ENCODE results near the gene LRMDA. TPM values are rescaled to one million over a fixed set of nuclear protein-coding genes. Genes with fewer than 3 reads are reported as not detected.

LRMDA gene
- total RNA-seq, 1 donor from 2014 or later = 29.9 TPM

GRCh38 chr10:76150876-76151288 lies 719.5 kb downstream of the LRMDA start:
- TF ChIP-seq, protein P1, sequence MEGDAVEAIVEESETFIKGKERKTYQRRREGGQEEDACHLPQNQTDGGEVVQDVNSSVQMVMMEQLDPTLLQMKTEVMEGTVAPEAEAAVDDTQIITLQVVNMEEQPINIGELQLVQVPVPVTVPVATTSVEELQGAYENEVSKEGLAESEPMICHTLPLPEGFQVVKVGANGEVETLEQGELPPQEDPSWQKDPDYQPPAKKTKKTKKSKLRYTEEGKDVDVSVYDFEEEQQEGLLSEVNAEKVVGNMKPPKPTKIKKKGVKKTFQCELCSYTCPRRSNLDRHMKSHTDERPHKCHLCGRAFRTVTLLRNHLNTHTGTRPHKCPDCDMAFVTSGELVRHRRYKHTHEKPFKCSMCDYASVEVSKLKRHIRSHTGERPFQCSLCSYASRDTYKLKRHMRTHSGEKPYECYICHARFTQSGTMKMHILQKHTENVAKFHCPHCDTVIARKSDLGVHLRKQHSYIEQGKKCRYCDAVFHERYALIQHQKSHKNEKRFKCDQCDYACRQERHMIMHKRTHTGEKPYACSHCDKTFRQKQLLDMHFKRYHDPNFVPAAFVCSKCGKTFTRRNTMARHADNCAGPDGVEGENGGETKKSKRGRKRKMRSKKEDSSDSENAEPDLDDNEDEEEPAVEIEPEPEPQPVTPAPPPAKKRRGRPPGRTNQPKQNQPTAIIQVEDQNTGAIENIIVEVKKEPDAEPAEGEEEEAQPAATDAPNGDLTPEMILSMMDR (IDR thresholded peaks at IDR 0.05) = no peak
- peak overlapping the region; percentile 79 for H3K27ac ChIP-seq
- no peak for DNase-seq
- intact Hi-C loops (cut with DNase I) = no loop called here
- no peaks in the 10 kb centered on the region for H3K36me3 ChIP-seq
- no peaks in the 10 kb centered on the region for H3K27me3 ChIP-seq (ENCODE audit: low read depth)
- peaks cover 14% of the 10 kb centered on the region for H3K4me1 ChIP-seq
- no peak overlapping the region for H3K4me3 ChIP-seq
- ATAC-seq = peak; percentile 43 to 59
- no peaks in the 10 kb centered on the region for H3K9me3 ChIP-seq

DNA sequence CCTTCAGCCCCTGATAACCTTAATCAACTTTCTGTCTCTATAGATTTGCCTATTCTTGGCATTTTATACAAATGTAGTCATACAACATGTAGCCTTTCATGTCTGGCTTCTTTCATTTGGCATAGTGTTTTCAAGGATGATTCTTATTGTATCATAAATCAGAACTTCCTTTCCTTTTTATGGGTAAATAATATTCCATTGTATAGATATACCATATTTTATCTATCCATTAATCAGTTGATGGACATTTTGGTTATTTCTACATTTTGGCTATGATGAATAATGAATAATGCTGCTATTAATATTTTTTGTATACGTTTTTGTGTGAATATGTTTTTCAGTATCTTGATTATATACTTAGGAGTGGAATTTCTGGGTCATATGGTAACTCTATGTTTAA lies 720.8 kb downstream of the LRMDA start:
- Histone ChIP-seq H3K27ac (no peak overlapping the region), H3K4me3 (no peak overlapping the region), H3K4me1 (peaks cover 14% of the 10 kb centered on the region), H3K27me3 (ENCODE audit: low read depth) (no peaks in the 10 kb centered on the region), H3K9me3 (no peaks in the 10 kb centered on the region), H3K36me3 (no peaks in the 10 kb centered on the region)
- DNase-seq (no peak), ATAC-seq (no peak)
- TF ChIP-seq, protein P1 (IDR thresholded peaks at IDR 0.05) = no peak
- intact Hi-C loops (cut with DNase I) = no loop called here

DNA sequence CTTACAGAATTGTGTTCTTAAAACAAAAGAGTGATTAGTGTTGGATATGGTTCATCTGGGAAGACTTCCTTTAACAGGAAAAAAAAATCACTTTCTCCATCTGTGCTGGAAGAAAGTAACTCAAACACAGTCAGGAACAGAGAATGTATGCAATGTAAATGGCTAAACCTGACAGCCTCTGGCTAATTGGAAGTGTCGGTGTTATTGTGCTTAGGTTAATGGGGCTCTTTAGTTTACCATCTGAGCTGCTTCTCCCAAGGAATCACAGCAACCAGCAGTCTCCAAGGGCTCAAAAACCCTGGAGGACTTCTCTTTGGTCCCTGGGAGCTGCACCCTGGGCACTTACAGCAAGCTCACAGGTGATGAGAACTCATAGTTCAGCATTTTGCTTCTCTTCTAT lies 724.5 kb downstream of the LRMDA start:
- DNase-seq = no peak
- Histone ChIP-seq H3K27ac (no peak overlapping the region), H3K27me3 (ENCODE audit: low read depth) (no peaks in the 10 kb centered on the region), H3K4me1 (no peaks in the 10 kb centered on the region), H3K9me3 (no peaks in the 10 kb centered on the region), H3K36me3 (no peaks in the 10 kb centered on the region), H3K4me3 (no peak overlapping the region)
- TF ChIP-seq, protein P1 (IDR thresholded peaks at IDR 0.05) = no peak
- no peak for ATAC-seq
- intact Hi-C loops (cut with DNase I) = no loop called here

DNA sequence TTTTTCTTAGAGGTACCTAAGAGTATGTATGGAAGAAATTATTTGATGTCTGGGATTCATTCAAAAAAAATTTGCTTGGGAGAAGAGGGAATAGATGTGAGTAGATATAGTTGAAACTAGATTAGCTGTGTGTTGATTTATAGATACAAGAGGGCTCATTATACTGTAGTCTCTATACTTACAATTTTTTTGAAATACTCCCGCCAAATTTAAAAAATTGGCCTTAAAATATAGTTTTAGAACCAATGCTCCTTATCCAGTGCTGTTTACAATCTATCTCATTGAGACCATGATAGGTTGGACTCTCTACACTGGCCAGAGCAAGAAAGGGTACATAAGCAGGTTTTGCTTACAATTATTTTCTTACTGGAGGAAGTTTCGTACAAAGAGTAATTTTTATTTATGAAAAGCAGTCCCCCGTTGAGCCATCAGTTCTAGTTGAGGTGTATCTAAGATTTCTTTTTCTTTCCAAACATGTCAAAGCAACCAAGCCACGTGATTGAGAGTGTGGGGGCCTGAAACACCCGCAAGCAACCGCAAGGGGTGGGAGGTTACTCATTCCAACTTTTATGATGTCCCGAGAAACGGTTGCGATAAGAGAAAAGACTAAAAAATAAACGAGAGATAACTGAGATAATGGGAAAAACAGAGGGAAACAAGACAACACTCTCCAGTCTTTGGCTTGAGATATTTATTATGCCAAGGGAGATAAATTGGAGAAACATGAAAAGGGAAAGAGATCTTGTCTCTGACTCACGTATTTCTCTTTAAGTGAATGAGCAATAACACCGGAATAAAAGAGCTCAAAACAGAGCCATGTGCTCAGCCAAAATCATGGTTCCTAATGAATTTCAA lies 729.2 kb downstream of the LRMDA start:
- Histone ChIP-seq H3K9me3 (no peaks in the 10 kb centered on the region), H3K4me3 (no peak overlapping the region), H3K27ac (no peak overlapping the region), H3K36me3 (no peaks in the 10 kb centered on the region), H3K4me1 (no peaks in the 10 kb centered on the region), H3K27me3 (ENCODE audit: low read depth) (no peaks in the 10 kb centered on the region)
- TF ChIP-seq, protein P1 (IDR thresholded peaks at IDR 0.05) = no peak
- no peak for ATAC-seq
- intact Hi-C loops (cut with DNase I) = no loop called here
- no peak for DNase-seq

GRCh38 chr10:76161301-76161582 lies 729.8 kb downstream of the LRMDA start:
- H3K4me3 ChIP-seq = no peak overlapping the region
- ATAC-seq = no peak
- intact Hi-C loops (cut with DNase I) = no loop called here
- no peaks in the 10 kb centered on the region for H3K27me3 ChIP-seq (ENCODE audit: low read depth)
- TF ChIP-seq, protein P1 (IDR thresholded peaks at IDR 0.05) = no peak
- H3K27ac ChIP-seq = no peak overlapping the region
- no peaks in the 10 kb centered on the region for H3K9me3 ChIP-seq
- H3K4me1 ChIP-seq = no peaks in the 10 kb centered on the region
- no peaks in the 10 kb centered on the region for H3K36me3 ChIP-seq
- no peak for DNase-seq
